GM18868 (cell line): ENCODE measurements around the gene METTL24.
"Not testable (repeated sequence)": the region's sequence is repeated elsewhere in the genome, so short reads cannot be mapped to it uniquely, and the experiment has no call there.

Experiments used
- ATAC-seq: cut with Tn5 transposase; IDR thresholded peaks from one replicate; pipeline ENCODE4 v1.9.1; 2021; ENCODE audit warnings: mild to moderate bottlenecking, moderate library complexity; ENCODE audit not compliant: unreplicated experiment

METTL24 gene

GRCh38 chr6:110364364-110365105 lies 6.4 kb upstream of the METTL24 start:
- no peak for ATAC-seq

- no peak for ATAC-seq
Measured at GRCh38 chr6:110363748-110364147, 5.6 kb upstream of the METTL24 start.

GRCh38 chr6:110360676-110361075 lies 2.5 kb upstream of the METTL24 start:
- ATAC-seq: no peak

GRCh38 chr6:110359556-110359955 lies 1.4 kb upstream of the METTL24 start:
- no peak for ATAC-seq

- ATAC-seq: no peak
Measured at GRCh38 chr6:110358553-110359160, 508 bp upstream of the METTL24 start.

- ATAC-seq: no peak
Measured at GRCh38 chr6:110357298-110357663, 868 bp downstream of the METTL24 start.

GRCh38 chr6:110356778-110357177 lies 1.4 kb downstream of the METTL24 start:
- no peak for ATAC-seq

GRCh38 chr6:110355727-110356126 lies 2.4 kb downstream of the METTL24 start:
- ATAC-seq: no peak

GRCh38 chr6:110355022-110355421 lies 3.1 kb downstream of the METTL24 start:
- ATAC-seq: no peak

GRCh38 chr6:110354153-110354552 lies 4.0 kb downstream of the METTL24 start:
- no peak for ATAC-seq

GRCh38 chr6:110353457-110354001 lies 4.6 kb downstream of the METTL24 start:
- no peak for ATAC-seq

- no peak for ATAC-seq
Measured at GRCh38 chr6:110352563-110353262, 5.4 kb downstream of the METTL24 start.

- ATAC-seq: no peak
Measured at GRCh38 chr6:110351986-110352385, 6.2 kb downstream of the METTL24 start.

GRCh38 chr6:110351546-110351945 lies 6.6 kb downstream of the METTL24 start:
- ATAC-seq: no peak

GRCh38 chr6:110350593-110350992 lies 7.6 kb downstream of the METTL24 start:
- not testable (repeated sequence) for ATAC-seq

GRCh38 chr6:110348961-110349690 lies 9.0 kb downstream of the METTL24 start:
- ATAC-seq: no peak

GRCh38 chr6:110345025-110345424 lies 13.1 kb downstream of the METTL24 start:
- no peak for ATAC-seq

- ATAC-seq: no peak
Measured at GRCh38 chr6:110342759-110343158, 15.4 kb downstream of the METTL24 start.

GRCh38 chr6:110341663-110342596 lies 16.2 kb downstream of the METTL24 start:
- ATAC-seq: no peak

- no peak for ATAC-seq
Measured at GRCh38 chr6:110341067-110341466, 17.1 kb downstream of the METTL24 start.
